AG09319 (cell line): ENCODE results near the gene PEA15.

Experiments
- DNase-seq: peaks from one replicate; pipeline ENCODE4 v3.0.0-alpha.2; 2010; ENCODE audit warnings: low read depth; ENCODE audit errors: extremely low read depth
- CTCF ChIP-seq: IDR thresholded peaks from 2 replicates; pipeline ENCODE4 v1.5.1; 2011; ENCODE audit warnings: low read depth, mild to moderate bottlenecking, inconsistent platforms, low read length, moderate library complexity

The PEA15 gene

GRCh38 chr1:160255781-160256300 is 50.7 kb downstream of the PEA15 start:
- no peak for DNase-seq
- no peak for TF ChIP-seq CTCF

- no peak for TF ChIP-seq CTCF
- DNase-seq, result no peak
Observed at GRCh38 chr1:160256396-160257046, 51.3 kb downstream of the PEA15 start.

- DNase-seq, result no peak
- no peak for TF ChIP-seq CTCF
Observed at GRCh38 chr1:160257411-160258015, 52.3 kb downstream of the PEA15 start.

GRCh38 chr1:160258177-160258798 is 53.1 kb downstream of the PEA15 start:
- DNase-seq, result no peak
- TF ChIP-seq CTCF, result no peak

GRCh38 chr1:160260406-160261382 is 55.5 kb downstream of the PEA15 start:
- peak; percentile 38 for DNase-seq
- no peak for TF ChIP-seq CTCF

GRCh38 chr1:160261556-160261892 is 56.3 kb downstream of the PEA15 start:
- no peak for TF ChIP-seq CTCF
- DNase-seq, result peak; percentile 54
